ENCODE measurements around the gene ATP10D. TPM values are rescaled to one million over a fixed set of nuclear protein-coding genes. Genes with fewer than 3 reads are reported as not detected.
"Not testable (repeated sequence)": the region's sequence is repeated elsewhere in the genome, so short reads cannot be mapped to it uniquely, and the experiment has no call there.

Gene ATP10D
- total RNA-seq, 2 experiments from 2014 or later: 4.1 to 4.7 TPM

- ATAC-seq (no peak), DNase-seq (no peak)
- Mint-ChIP-seq H3K4me3 (no peak overlapping the region), H3K36me3 (ENCODE audit: low read depth) (peaks cover 11% of the 10 kb centered on the region), H3K4me1 (ENCODE audit: low read depth) (peaks cover 33% of the 10 kb centered on the region), H3K27ac (no peak overlapping the region), H3K9me3 (peaks cover 3% of the 10 kb centered on the region), H3K27me3 (no peaks in the 10 kb centered on the region)
- intact Hi-C loops (cut with micrococcal nuclease): no loop called here
- ChIA-PET CTCF (no interaction called here), POLR2A (no interaction called here)
- TF ChIP-seq CTCF (IDR thresholded peaks at IDR 0.05): no peak
Observed at GRCh38 chr4:47536966-47537365, 51.9 kb downstream of the ATP10D start.

- ChIA-PET CTCF (interaction anchor here (0.7 to 1.4 kb wide), 2 partner anchors 14 to 25 kb away, joined by 3 read pairs; no protein-coding TSS in a partner anchor), POLR2A (no interaction called here)
- intact Hi-C loops (cut with micrococcal nuclease): no loop called here
- no peak overlapping the region for H3K4me3 Mint-ChIP-seq
- TF ChIP-seq CTCF (IDR thresholded peaks at IDR 0.05): no peak
- H3K27me3 Mint-ChIP-seq: no peaks in the 10 kb centered on the region
- H3K4me1 Mint-ChIP-seq (ENCODE audit: low read depth): peaks cover 20% of the 10 kb centered on the region
- ATAC-seq (no peak), DNase-seq (no peak)
- peaks cover 3% of the 10 kb centered on the region for H3K9me3 Mint-ChIP-seq
- no peak overlapping the region for H3K27ac Mint-ChIP-seq
- peaks cover 11% of the 10 kb centered on the region for H3K36me3 Mint-ChIP-seq (ENCODE audit: low read depth)
Observed at GRCh38 chr4:47538111-47538824, 53.2 kb downstream of the ATP10D start.

GRCh38 chr4:47538825-47539154 is 53.7 kb downstream of the ATP10D start:
- H3K9me3 Mint-ChIP-seq: peaks cover 3% of the 10 kb centered on the region
- ATAC-seq (no peak), DNase-seq (no peak)
- H3K4me3 Mint-ChIP-seq: no peak overlapping the region
- H3K36me3 Mint-ChIP-seq (ENCODE audit: low read depth): peaks cover 11% of the 10 kb centered on the region
- no peaks in the 10 kb centered on the region for H3K27me3 Mint-ChIP-seq
- no peak overlapping the region for H3K27ac Mint-ChIP-seq
- ChIA-PET CTCF (interaction anchor here (0.7 to 1.4 kb wide), 2 partner anchors 13 to 25 kb away, joined by 3 read pairs; no protein-coding TSS in a partner anchor), POLR2A (no interaction called here)
- intact Hi-C loops (cut with micrococcal nuclease): no loop called here
- H3K4me1 Mint-ChIP-seq (ENCODE audit: low read depth): peaks cover 17% of the 10 kb centered on the region
- no peak for TF ChIP-seq CTCF (IDR thresholded peaks at IDR 0.05)

- H3K4me3 Mint-ChIP-seq; H3K27me3 Mint-ChIP-seq; H3K36me3 Mint-ChIP-seq (ENCODE audit: low read depth); ATAC-seq; POLR2A ChIA-PET; H3K9me3 Mint-ChIP-seq; H3K27ac Mint-ChIP-seq; H3K4me1 Mint-ChIP-seq (ENCODE audit: low read depth); DNase-seq; intact Hi-C loops (cut with micrococcal nuclease): not testable (repeated sequence)
- CTCF ChIA-PET: interaction anchor here (0.8 kb wide), 1 partner anchor 21 kb away, joined by 3 read pairs; no protein-coding TSS in a partner anchor
Observed at GRCh38 chr4:47542640-47543039, 57.6 kb downstream of the ATP10D start.

- ChIA-PET POLR2A (no interaction called here), CTCF (interaction anchor here (0.8 kb wide), 1 partner anchor 20 kb away, joined by 3 read pairs; no protein-coding TSS in a partner anchor)
- no peak for TF ChIP-seq CTCF (IDR thresholded peaks at IDR 0.05)
- DNase-seq: no peak
- Mint-ChIP-seq H3K4me3 (no peak overlapping the region), H3K27me3 (no peaks in the 10 kb centered on the region), H3K36me3 (ENCODE audit: low read depth) (peaks cover 1% of the 10 kb centered on the region), H3K27ac (no peak overlapping the region), H3K9me3 (no peaks in the 10 kb centered on the region), H3K4me1 (ENCODE audit: low read depth) (no peaks in the 10 kb centered on the region)
- intact Hi-C loops (cut with micrococcal nuclease): no loop called here
- no peak for ATAC-seq
Observed at GRCh38 chr4:47543331-47543730, 58.3 kb downstream of the ATP10D start.

- CTCF ChIA-PET; POLR2A ChIA-PET; intact Hi-C loops (cut with micrococcal nuclease); DNase-seq; H3K4me3 Mint-ChIP-seq; H3K27ac Mint-ChIP-seq; H3K36me3 Mint-ChIP-seq (ENCODE audit: low read depth); H3K9me3 Mint-ChIP-seq; H3K4me1 Mint-ChIP-seq (ENCODE audit: low read depth); H3K27me3 Mint-ChIP-seq; ATAC-seq: not testable (repeated sequence)
Observed at GRCh38 chr4:47550357-47550756, 65.3 kb downstream of the ATP10D start.

Measured in activated CD8-positive, alpha-beta T cell treated with anti-CD3 and anti-CD28 coated beads for 36 hours (primary cell).